ENCODE data around the gene GNG7. TPM values are rescaled to one million over a fixed set of nuclear protein-coding genes. Genes with fewer than 3 reads are reported as not detected.
A peak's percentile ranks its signal among the peaks of the same experiment; 100 is the strongest.

The GNG7 gene
- total RNA-seq, 1 donor from 2014 or later = 5.5 TPM

DNA sequence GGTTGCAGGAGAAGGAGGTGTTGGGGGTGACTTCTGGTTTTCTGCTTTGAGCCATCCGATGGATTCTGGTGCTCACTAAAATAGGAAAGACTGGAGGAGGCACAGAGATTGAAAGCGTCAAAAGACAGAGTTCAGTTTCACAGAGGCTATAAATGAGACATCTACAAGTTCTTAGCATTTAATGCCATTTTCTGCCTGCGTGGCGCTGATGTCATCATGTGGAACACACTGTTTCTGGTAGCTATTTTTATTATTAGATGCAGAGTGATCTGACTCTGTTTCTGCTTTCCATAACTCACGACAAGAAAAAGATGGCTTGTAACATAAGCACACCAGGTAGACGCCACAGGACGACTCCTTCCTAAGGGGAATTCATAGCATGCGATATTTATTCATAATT, 40.6 kb upstream of the GNG7 start:
- no peak overlapping the region for H3K27ac ChIP-seq
- ATAC-seq = no peak
- TF ChIP-seq CTCF (IDR thresholded peaks at IDR 0.05) = no peak
- H3K4me3 ChIP-seq = no peak overlapping the region
- DNase-seq = no peak
- no peaks in the 10 kb centered on the region for H3K36me3 ChIP-seq
- no peaks in the 10 kb centered on the region for H3K27me3 ChIP-seq
- no peaks in the 10 kb centered on the region for H3K4me1 ChIP-seq
- H3K9me3 ChIP-seq = no peaks in the 10 kb centered on the region
- intact Hi-C loops (cut with DNase I) = loop anchor here (5.0 kb wide), 1 partner anchor 96 kb away; no protein-coding TSS in a partner anchor

DNA sequence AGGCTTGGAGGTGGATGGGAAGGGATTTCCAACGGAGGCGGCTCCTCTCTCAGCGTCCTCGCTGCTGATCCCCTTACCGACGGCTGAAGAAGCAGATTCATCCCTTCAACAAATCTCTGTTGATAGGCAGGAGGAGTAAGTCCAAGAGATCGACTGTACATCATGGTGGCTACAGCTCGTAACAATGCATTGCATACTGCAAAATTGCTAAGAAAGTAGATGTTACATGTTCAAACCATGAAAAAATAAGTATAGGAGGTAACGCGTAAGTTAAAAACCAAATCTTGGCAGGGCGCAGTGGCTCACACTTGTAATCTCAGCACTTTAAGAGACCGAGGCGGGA, 37.8 kb upstream of the GNG7 start:
- no peak for ATAC-seq
- Histone ChIP-seq H3K4me1 (no peaks in the 10 kb centered on the region), H3K9me3 (no peaks in the 10 kb centered on the region), H3K27me3 (no peaks in the 10 kb centered on the region), H3K4me3 (no peak overlapping the region), H3K36me3 (peaks cover 9% of the 10 kb centered on the region), H3K27ac (no peak overlapping the region)
- no peak for DNase-seq
- intact Hi-C loops (cut with DNase I) = loop anchor here (5.0 kb wide), 1 partner anchor 93 kb away; no protein-coding TSS in a partner anchor
- TF ChIP-seq CTCF (IDR thresholded peaks at IDR 0.05) = no peak

GRCh38 chr19:2739602-2740313, 37.3 kb upstream of the GNG7 start, which contains the start of gene SLC39A3:
TSS of gene SLC39A3 (minus strand) at chr19:2740017. CDS start at chr19:2737257, 2,760 bp downstream.
- Histone ChIP-seq H3K4me3 (peak within 1 kb of the TSS; percentile 98), H3K27ac (peak within 1 kb of the TSS; percentile 74), H3K27me3 (no peaks in the 10 kb centered on the region), H3K4me1 (no peaks in the 10 kb centered on the region), H3K9me3 (no peaks in the 10 kb centered on the region), H3K36me3 (peaks cover 9% of the 10 kb centered on the region)
- ATAC-seq (peak; percentile 100), DNase-seq (peak; percentile 97)
- peak; percentile 24 for TF ChIP-seq CTCF (IDR thresholded peaks at IDR 0.05)
- intact Hi-C loops (cut with DNase I) = loop anchor here (5.0 kb wide), 1 partner anchor 92 kb away; no protein-coding TSS in a partner anchor

- no peaks in the 10 kb centered on the region for H3K4me1 ChIP-seq
- peaks cover 16% of the 10 kb centered on the region for H3K36me3 ChIP-seq
- DNase-seq (no peak), ATAC-seq (no peak)
- no peaks in the 10 kb centered on the region for H3K9me3 ChIP-seq
- no peak overlapping the region for H3K4me3 ChIP-seq
- intact Hi-C loops (cut with DNase I) = no loop called here
- no peak overlapping the region for H3K27ac ChIP-seq
- TF ChIP-seq CTCF (IDR thresholded peaks at IDR 0.05) = no peak
- no peaks in the 10 kb centered on the region for H3K27me3 ChIP-seq
These were observed 34.2 kb upstream of the GNG7 start for GRCh38 chr19:2736550-2737190.

- Histone ChIP-seq H3K9me3 (no peaks in the 10 kb centered on the region), H3K4me3 (no peak overlapping the region), H3K27me3 (no peaks in the 10 kb centered on the region), H3K27ac (no peak overlapping the region), H3K4me1 (no peaks in the 10 kb centered on the region), H3K36me3 (peaks cover 16% of the 10 kb centered on the region)
- no peak for TF ChIP-seq CTCF (IDR thresholded peaks at IDR 0.05)
- no peak for ATAC-seq
- intact Hi-C loops (cut with DNase I) = no loop called here
- no peak for DNase-seq
These were observed 32.9 kb upstream of the GNG7 start for GRCh38 chr19:2735374-2735773.

All from upper lobe of right lung (tissue), 1 donor.